Hepatocyte (in vitro differentiated cells): ENCODE measurements around the gene NUDT16L1. TPM values are rescaled to one million over a fixed set of nuclear protein-coding genes. Genes with fewer than 3 reads are reported as not detected.

Experiments used
- DNase-seq: peaks from one replicate; pipeline ENCODE4 v3.0.0-alpha.2; 2016; ENCODE audit warnings: low spot score
- H2AFZ ChIP-seq: fragments of 200-600 bp; sonication (generic); 2 replicates; pipeline ENCODE4 v1.6.0; 2016; ENCODE audit warnings: antibody characterized with exemption, mild to moderate bottlenecking
- H3K27ac ChIP-seq: fragments of 200-600 bp; sonication (generic); 2 replicates; pipeline ENCODE4 v1.5.1; 2016; ENCODE audit warnings: mild to moderate bottlenecking
- H3K27me3 ChIP-seq: fragments of 200-600 bp; sonication (generic); 2 replicates; pipeline ENCODE4 v1.6.1; 2016
- H3K36me3 ChIP-seq: fragments of 200-600 bp; sonication (generic); replicated peaks from 2 replicates; pipeline ENCODE4 v1.5.1; 2016; ENCODE audit warnings: low read depth; ENCODE audit not compliant: insufficient read depth
- H3K4me1 ChIP-seq: fragments of 200-600 bp; sonication (generic); 2 replicates; pipeline ENCODE4 v1.5.1; 2016; ENCODE audit warnings: mild to moderate bottlenecking, moderate library complexity; ENCODE audit not compliant: insufficient read depth
- H3K4me2 ChIP-seq: fragments of 200-600 bp; sonication (generic); 2 replicates; pipeline ENCODE4 v1.6.0; 2016
- H3K4me3 ChIP-seq: fragments of 200-600 bp; sonication (generic); 2 replicates; pipeline ENCODE4 v1.5.1; 2016; ENCODE audit warnings: mild to moderate bottlenecking
- H3K79me2 ChIP-seq: fragments of 200-600 bp; sonication (generic); 2 replicates; pipeline ENCODE4 v1.6.0; 2017; ENCODE audit warnings: mild to moderate bottlenecking
- H3K9me2 ChIP-seq: fragments of 200-600 bp; sonication (generic); replicated peaks from 2 replicates; pipeline ENCODE4 v1.6.0; 2017; ENCODE audit warnings: mild to moderate bottlenecking; ENCODE audit not compliant: insufficient read depth
- H3K9me3 ChIP-seq: fragments of 200-600 bp; sonication (generic); 2 replicates; pipeline ENCODE4 v1.5.1; 2016; ENCODE audit warnings: low read depth, mild to moderate bottlenecking
- H4K20me1 ChIP-seq: fragments of 200-600 bp; sonication (generic); 2 replicates; pipeline ENCODE4 v1.6.0; 2016; ENCODE audit warnings: mild to moderate bottlenecking; ENCODE audit not compliant: insufficient read depth, poor library complexity, severe bottlenecking
- EZH2 ChIP-seq: fragments of 200-600 bp; sonication (generic); IDR thresholded peaks from 2 replicates; pipeline ENCODE4 v1.6.1; 2016; ENCODE audit warnings: antibody characterized with exemption, mild to moderate bottlenecking, borderline replicate concordance
- EZH2phosphoT487 ChIP-seq: fragments of 200-600 bp; sonication (generic); IDR thresholded peaks from one replicate; pipeline ENCODE4 v1.6.1; 2018; ENCODE audit warnings: antibody characterized with exemption, mild to moderate bottlenecking, low read depth, moderate library complexity; ENCODE audit not compliant: unreplicated experiment, severe bottlenecking
- WGBS: methylation state at CpG from one replicate; pipeline ENCODE4 v1.1.6; 2016; ENCODE audit warnings: low lambda C conversion rate; ENCODE audit errors: missing lambda C conversion rate; 5-methylcytosine and 5-hydroxymethylcytosine counted together
- polyA plus RNA-seq: library from polyadenylated mRNA; unstranded; fragments of >200 nt; fragmentation: Nextera tagmentation; extraction: Ambion mirVana; gene quantifications from 2 replicates; pipeline ENCODE4 v1.2.1, GENCODE V29; 2016
- total RNA-seq: library from RNA; depleted of rRNA; stranded (reverse); fragments of >200 nt; gene quantifications from 2 replicates; pipeline ENCODE4 v1.2.3, GENCODE V29; 2014
- TF ChIP-seq, protein P1 (sequence below): fragments of 200-600 bp; sonication (generic); IDR thresholded peaks from 2 replicates; pipeline ENCODE4 v1.5.1; 2016; ENCODE audit warnings: antibody characterized with exemption, mild to moderate bottlenecking; ENCODE audit not compliant: poor library complexity

Gene NUDT16L1
- total and polyA plus RNA-seq, 2 experiments from 2014 or later, result 54.8 to 80.5 TPM

DNA sequence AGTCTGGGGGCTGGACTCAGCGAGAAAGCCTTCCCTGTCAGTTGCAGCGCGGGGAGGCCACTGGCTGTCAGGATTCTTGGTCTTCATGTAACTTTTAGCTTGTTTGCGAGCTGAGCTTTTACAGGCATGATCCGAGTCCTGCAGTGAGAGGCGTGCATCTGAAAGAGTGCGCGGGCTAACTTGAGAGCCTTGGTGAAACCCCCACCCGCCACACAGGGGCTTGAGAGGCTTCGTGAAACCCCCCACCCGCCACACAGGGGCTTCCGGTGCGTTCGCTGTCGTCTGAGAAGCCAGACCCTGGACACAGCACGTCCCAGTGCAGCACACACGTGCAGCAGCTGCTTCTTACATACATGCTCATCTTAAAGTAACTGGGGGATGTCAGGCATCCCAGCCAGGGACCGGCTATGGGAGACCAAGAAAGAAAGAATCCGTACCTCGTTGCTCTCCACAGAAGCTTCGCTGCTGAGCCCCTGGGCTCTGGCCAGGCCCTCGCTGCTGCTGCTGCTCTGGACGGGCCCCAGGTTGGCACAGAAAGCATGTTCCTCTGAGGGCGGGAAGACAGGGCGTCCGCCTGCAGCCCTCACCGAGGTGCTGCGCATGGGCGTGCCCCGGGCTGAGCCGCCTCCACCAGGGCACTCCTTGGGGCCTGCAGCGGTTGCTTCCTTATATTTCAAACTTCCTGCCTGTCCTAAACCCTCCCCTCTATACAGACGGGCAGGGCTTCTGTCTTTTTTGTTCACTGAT is 7.8 kb downstream of the NUDT16L1 start:
- H4K20me1 ChIP-seq, result no peaks in the 10 kb centered on the region
- no peak overlapping the region for H3K27ac ChIP-seq
- no peak for DNase-seq
- peaks cover 7% of the 10 kb centered on the region for H3K4me1 ChIP-seq
- WGBS, result 97% methylated on average over 33 of the region's 33 CpGs
- no peaks in the 10 kb centered on the region for H3K9me2 ChIP-seq
- TF ChIP-seq EZH2phosphoT487 (no peak), EZH2 (no peak)
- TF ChIP-seq, protein P1, sequence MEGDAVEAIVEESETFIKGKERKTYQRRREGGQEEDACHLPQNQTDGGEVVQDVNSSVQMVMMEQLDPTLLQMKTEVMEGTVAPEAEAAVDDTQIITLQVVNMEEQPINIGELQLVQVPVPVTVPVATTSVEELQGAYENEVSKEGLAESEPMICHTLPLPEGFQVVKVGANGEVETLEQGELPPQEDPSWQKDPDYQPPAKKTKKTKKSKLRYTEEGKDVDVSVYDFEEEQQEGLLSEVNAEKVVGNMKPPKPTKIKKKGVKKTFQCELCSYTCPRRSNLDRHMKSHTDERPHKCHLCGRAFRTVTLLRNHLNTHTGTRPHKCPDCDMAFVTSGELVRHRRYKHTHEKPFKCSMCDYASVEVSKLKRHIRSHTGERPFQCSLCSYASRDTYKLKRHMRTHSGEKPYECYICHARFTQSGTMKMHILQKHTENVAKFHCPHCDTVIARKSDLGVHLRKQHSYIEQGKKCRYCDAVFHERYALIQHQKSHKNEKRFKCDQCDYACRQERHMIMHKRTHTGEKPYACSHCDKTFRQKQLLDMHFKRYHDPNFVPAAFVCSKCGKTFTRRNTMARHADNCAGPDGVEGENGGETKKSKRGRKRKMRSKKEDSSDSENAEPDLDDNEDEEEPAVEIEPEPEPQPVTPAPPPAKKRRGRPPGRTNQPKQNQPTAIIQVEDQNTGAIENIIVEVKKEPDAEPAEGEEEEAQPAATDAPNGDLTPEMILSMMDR, result no peak
- H3K9me3 ChIP-seq, result no peaks in the 10 kb centered on the region
- no peak overlapping the region for H2AFZ ChIP-seq
- no peaks in the 10 kb centered on the region for H3K27me3 ChIP-seq
- no peaks in the 10 kb centered on the region for H3K79me2 ChIP-seq
- H3K4me3 ChIP-seq, result no peak overlapping the region
- H3K4me2 ChIP-seq, result no peak overlapping the region
- no peaks in the 10 kb centered on the region for H3K36me3 ChIP-seq

DNA sequence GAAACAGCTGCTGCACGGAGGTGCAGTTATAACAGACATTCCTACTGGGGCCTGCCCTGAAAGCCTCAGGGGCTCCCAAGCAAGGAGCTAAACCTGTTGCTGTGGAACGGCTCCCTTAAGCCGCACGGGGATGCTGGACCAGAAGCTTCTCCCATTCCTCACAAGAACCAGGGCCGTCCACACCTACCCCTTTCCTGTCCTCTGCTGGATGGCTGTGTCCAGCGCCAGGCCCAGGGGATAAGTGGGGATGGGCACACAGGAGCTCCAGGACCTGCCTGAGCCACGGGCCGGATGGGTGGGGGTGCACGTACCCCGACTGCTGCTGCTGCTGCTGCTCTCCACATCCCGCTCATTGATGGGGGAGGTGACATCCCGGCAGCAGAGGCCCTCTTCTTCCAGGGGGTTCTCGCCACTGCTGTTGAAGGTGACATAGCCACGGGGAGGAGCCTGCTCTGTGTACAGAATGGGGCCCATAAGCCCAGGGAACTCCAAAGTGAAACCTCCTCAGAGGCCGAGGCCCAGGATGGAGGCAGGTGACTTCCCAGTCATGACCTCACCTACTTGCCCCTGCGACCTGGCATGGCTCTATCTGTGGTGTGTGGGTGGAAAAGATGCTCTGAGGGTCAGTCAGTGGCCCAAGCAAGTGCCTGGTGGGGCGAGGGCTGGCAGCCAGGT is 8.6 kb downstream of the NUDT16L1 start:
- TF ChIP-seq EZH2 (no peak), EZH2phosphoT487 (no peak)
- TF ChIP-seq, protein P1, result no peak
- Histone ChIP-seq H3K79me2 (no peaks in the 10 kb centered on the region), H3K9me2 (no peaks in the 10 kb centered on the region), H3K4me3 (no peak overlapping the region), H3K36me3 (no peaks in the 10 kb centered on the region), H4K20me1 (no peaks in the 10 kb centered on the region), H3K4me1 (peaks cover 3% of the 10 kb centered on the region), H3K27ac (peak overlapping the region; percentile 87), H3K4me2 (no peak overlapping the region), H3K27me3 (no peaks in the 10 kb centered on the region), H2AFZ (no peak overlapping the region), H3K9me3 (no peaks in the 10 kb centered on the region)
- DNase-seq, result peak; percentile 59
- WGBS, result 91% methylated on average over 17 of the region's 17 CpGs

DNA sequence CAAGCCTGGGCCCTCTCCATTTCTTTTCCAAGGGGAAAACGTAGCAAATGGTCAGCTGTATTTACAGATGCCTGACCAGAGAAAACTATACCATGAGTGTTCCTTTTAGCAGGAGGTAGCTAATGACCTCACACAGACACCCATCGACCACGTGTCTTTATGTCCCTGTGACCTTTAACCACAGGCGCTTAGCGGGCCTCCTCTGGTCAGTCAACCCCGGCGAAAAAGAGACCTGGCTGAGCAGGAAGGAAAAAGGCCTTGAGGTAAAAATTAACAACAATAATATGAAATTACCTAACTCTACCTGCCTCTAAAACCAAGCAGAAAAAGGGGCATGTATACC is 9.1 kb downstream of the NUDT16L1 start:
- no peaks in the 10 kb centered on the region for H3K36me3 ChIP-seq
- H3K79me2 ChIP-seq, result no peaks in the 10 kb centered on the region
- no peak overlapping the region for H3K4me3 ChIP-seq
- H3K9me2 ChIP-seq, result no peaks in the 10 kb centered on the region
- peak overlapping the region; percentile 87 for H3K27ac ChIP-seq
- DNase-seq, result peak; percentile 37
- no peaks in the 10 kb centered on the region for H3K27me3 ChIP-seq
- H2AFZ ChIP-seq, result no peak overlapping the region
- peaks cover 3% of the 10 kb centered on the region for H3K4me1 ChIP-seq
- WGBS, result 78% methylated on average over 7 of the region's 7 CpGs
- H4K20me1 ChIP-seq, result no peaks in the 10 kb centered on the region
- no peaks in the 10 kb centered on the region for H3K9me3 ChIP-seq
- H3K4me2 ChIP-seq, result no peak overlapping the region
- TF ChIP-seq EZH2phosphoT487, result no peak
- TF ChIP-seq, protein P1, result no peak
- no peak for TF ChIP-seq EZH2
